Naive thymus-derived CD8-positive, alpha-beta T cell (primary cell): ENCODE results near the gene TSPAN14. TPM values are rescaled to one million over a fixed set of nuclear protein-coding genes. Genes with fewer than 3 reads are reported as not detected.

ENCODE experiments used
- ATAC-seq, 2 donors: fragments of 150-1000 bp; cut with Tn5 transposase in 1 of 2; sonication (Bioruptor Pico), chemical (Tn5 transposase) in 1 of 2; 1 replicate in 1 of 2; 2 replicates in 1 of 2; pipeline ENCODE4 v1.10.0; 2021; ENCODE audit warnings: mild to moderate bottlenecking in 2 of 2, moderate library complexity in 2 of 2
- POLR2A ChIA-PET: fragments of 350-600 bp; sonication (Branson Sonifier 250); formaldehyde crosslinking; loops from one replicate; lab custom pipeline; 2021; ENCODE audit warnings: antibody characterized with exemption; lab: Charles Lee
- DNase-seq, 10 donors: peaks; one replicate each; pipeline versions ENCODE4 v3.0.0 to v3.0.0-alpha.2; 2020 to 2022
- H3K27ac Mint-ChIP-seq, 10 donors: one replicate each; pipeline ENCODE4 v1.8.0; 2020 to 2022; ENCODE audit warnings: mild to moderate bottlenecking in 10 of 10, mixed read lengths in 10 of 10, moderate library complexity in 4 of 10, inconsistent platforms in 1 of 10
- H3K27me3 Mint-ChIP-seq, 5 donors: one replicate each; pipeline ENCODE4 v1.8.0; 2021 to 2022; ENCODE audit warnings: mixed read lengths in 5 of 5
- H3K36me3 Mint-ChIP-seq, 3 donors: one replicate each; pipeline ENCODE4 v1.8.0; 2020 to 2022; ENCODE audit warnings: mixed read lengths in 3 of 3, mild to moderate bottlenecking in 2 of 3, inconsistent platforms in 1 of 3
- H3K4me1 Mint-ChIP-seq, 4 donors: one replicate each; pipeline ENCODE4 v1.8.0; 2021 to 2022; ENCODE audit warnings: mixed read lengths in 4 of 4
- H3K4me3 Mint-ChIP-seq, 10 donors: one replicate each; pipeline ENCODE4 v1.8.0; 2020 to 2022; ENCODE audit warnings: mild to moderate bottlenecking in 10 of 10, mixed read lengths in 10 of 10, moderate library complexity in 6 of 10, inconsistent platforms in 1 of 10
- H3K9me3 Mint-ChIP-seq, 9 donors: one replicate each; pipeline ENCODE4 v1.8.0; 2020 to 2022; ENCODE audit warnings: mixed read lengths in 9 of 9, mild to moderate bottlenecking in 3 of 9, inconsistent platforms in 1 of 9, moderate library complexity in 1 of 9
- polyA plus RNA-seq, 3 donors: library from polyadenylated mRNA; unstranded; fragments of 300-500 nt; fragmentation: Illumina TruSeq; gene quantifications; one replicate each; pipeline ENCODE4 v1.2.3, GENCODE V29; 2021
- total RNA-seq, 8 experiments: library from RNA in 2 of 8; stranded (reverse) in 2 of 8; gene quantifications; one replicate each; pipeline ENCODE4 v1.2.3 and lab custom pipeline; 2021 to 2026

TSPAN14 gene
- total and polyA plus RNA-seq, 5 experiments from 2014 or later: 152 to 293 (median 163) TPM

DNA sequence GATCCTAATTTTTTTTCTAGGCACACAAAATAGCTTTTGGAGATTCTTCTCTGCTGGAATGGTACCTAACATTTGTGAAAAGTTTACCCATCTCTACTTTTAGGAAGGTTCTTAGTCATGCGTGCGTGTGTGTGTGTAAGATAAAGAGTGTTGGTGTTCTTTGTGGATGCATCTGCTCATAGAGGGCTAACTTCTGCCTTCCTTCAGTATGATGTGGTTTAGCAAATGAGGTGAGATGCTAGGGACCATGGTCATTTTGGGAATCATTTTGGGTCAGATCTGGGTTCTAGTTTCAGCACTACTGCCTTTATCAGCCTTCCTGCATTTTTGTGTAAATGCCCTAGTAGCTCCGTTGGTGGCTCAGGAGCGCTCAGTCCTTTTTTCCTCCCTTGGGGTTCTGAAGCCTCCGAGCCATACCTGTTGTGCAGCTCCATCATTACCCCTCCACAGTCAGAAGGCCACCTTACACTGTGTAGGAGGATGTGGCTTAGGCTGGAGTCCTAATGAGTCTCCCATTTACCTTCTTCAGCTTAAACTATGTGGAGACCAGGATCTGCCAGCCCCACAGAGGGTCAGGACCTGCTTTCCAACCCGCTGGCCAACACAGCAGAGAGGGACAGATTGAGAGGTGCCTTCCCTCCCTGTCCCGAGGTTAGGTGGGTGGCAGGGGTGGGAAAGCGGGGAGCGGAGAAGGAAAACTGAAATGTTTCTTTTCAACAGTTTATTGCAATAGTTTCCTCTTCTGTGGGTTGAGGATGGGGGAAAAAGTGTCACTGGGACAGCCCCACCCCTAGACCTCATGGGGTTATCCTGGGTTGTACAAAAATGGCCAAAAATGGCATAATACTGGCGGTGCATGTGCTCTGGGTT is 31.2 kb downstream of the TSPAN14 start:
- H3K27me3 Mint-ChIP-seq: no peaks in the 10 kb centered on the region
- peak in 1 of 10 donors; percentile 47 for DNase-seq
- peaks cover 56 to 98% (median 90%) of the 10 kb centered on the region in 4 donors for H3K4me1 Mint-ChIP-seq
- no peak for ATAC-seq
- H3K27ac Mint-ChIP-seq: peak overlapping the region; percentile 86 to 98 (median 95)
- peaks cover 8 to 49% (median 16%) of the 10 kb centered on the region in 3 donors for H3K36me3 Mint-ChIP-seq
- H3K4me3 Mint-ChIP-seq: peak overlapping the region; percentile 66 to 89 (median 74)
- H3K9me3 Mint-ChIP-seq: no peaks in the 10 kb centered on the region
- POLR2A ChIA-PET: interaction anchor here (2.4 to 13.9 kb wide), 3 partner anchors 15 to 41 kb away, joined by 9 to 643 read pairs (median 205); partner anchors contain the start of gene TSPAN14

GRCh38 chr10:80485946-80486764 is 32.0 kb downstream of the TSPAN14 start:
- DNase-seq (peak in 2 of 10 donors; percentile 24 to 49), ATAC-seq (peak; percentile 12 to 23)
- H3K36me3 Mint-ChIP-seq: peaks cover 11 to 50% (median 16%) of the 10 kb centered on the region in 3 donors
- no peaks in the 10 kb centered on the region for H3K27me3 Mint-ChIP-seq
- H3K27ac Mint-ChIP-seq: peak overlapping the region; percentile 86 to 98 (median 95)
- peak overlapping the region; percentile 66 to 89 (median 74) for H3K4me3 Mint-ChIP-seq
- POLR2A ChIA-PET: interaction anchor here (0.7 to 13.9 kb wide), 6 partner anchors 15 to 75 kb away, joined by 3 to 643 read pairs (median 12); partner anchors contain the start of gene TSPAN14
- H3K4me1 Mint-ChIP-seq: peaks cover 60 to 99% (median 90%) of the 10 kb centered on the region in 4 donors
- H3K9me3 Mint-ChIP-seq: no peaks in the 10 kb centered on the region

GRCh38 chr10:80486785-80487420 is 32.8 kb downstream of the TSPAN14 start:
- Mint-ChIP-seq H3K27ac (peak overlapping the region; percentile 86 to 98 (median 95)), H3K4me1 (peaks cover 62 to 99% (median 90%) of the 10 kb centered on the region in 4 donors), H3K36me3 (peaks cover 11 to 52% (median 19%) of the 10 kb centered on the region in 3 donors), H3K27me3 (no peaks in the 10 kb centered on the region), H3K9me3 (no peaks in the 10 kb centered on the region), H3K4me3 (peak overlapping the region; percentile 71 to 91 (median 80))
- no peak for ATAC-seq
- POLR2A ChIA-PET: interaction anchor here (0.7 to 13.9 kb wide), 8 partner anchors 14 to 299 kb away, joined by 3 to 643 read pairs (median 5); partner anchors contain the start of gene TSPAN14
- no peak for DNase-seq

- H3K27me3 Mint-ChIP-seq: no peaks in the 10 kb centered on the region
- H3K4me1 Mint-ChIP-seq: peaks cover 60 to 99% (median 91%) of the 10 kb centered on the region in 4 donors
- peak overlapping the region; percentile 83 to 98 (median 95) for H3K27ac Mint-ChIP-seq
- ATAC-seq (peak in 1 of 2 donors; percentile 2), DNase-seq (peak in 1 of 10 donors; percentile 22)
- H3K9me3 Mint-ChIP-seq: no peaks in the 10 kb centered on the region
- peak overlapping the region; percentile 71 to 91 (median 80) for H3K4me3 Mint-ChIP-seq
- POLR2A ChIA-PET: interaction anchor here (1.3 to 13.9 kb wide), 7 partner anchors 13 to 300 kb away, joined by 3 to 643 read pairs (median 5); partner anchors contain the start of gene TSPAN14
- H3K36me3 Mint-ChIP-seq: peaks cover 11 to 52% (median 23%) of the 10 kb centered on the region in 3 donors
Measured at GRCh38 chr10:80487421-80487785, 33.3 kb downstream of the TSPAN14 start.

- Mint-ChIP-seq H3K27me3 (no peaks in the 10 kb centered on the region), H3K27ac (peak overlapping the region; percentile 83 to 98 (median 95)), H3K4me3 (peak overlapping the region; percentile 71 to 91 (median 80)), H3K9me3 (no peaks in the 10 kb centered on the region), H3K36me3 (peaks cover 11 to 53% (median 27%) of the 10 kb centered on the region in 3 donors), H3K4me1 (peaks cover 60 to 98% (median 93%) of the 10 kb centered on the region in 4 donors)
- POLR2A ChIA-PET: interaction anchor here (1.3 to 13.9 kb wide), 6 partner anchors 13 to 300 kb away, joined by 5 to 643 read pairs (median 13); partner anchors contain the start of gene TSPAN14
- ATAC-seq (peak; percentile 72 to 79), DNase-seq (peak in 8 of 10 donors; percentile 42 to 80 (median 64))
Measured at GRCh38 chr10:80487791-80488538, 33.9 kb downstream of the TSPAN14 start.

- peak overlapping the region; percentile 83 to 98 (median 95) for H3K27ac Mint-ChIP-seq
- H3K9me3 Mint-ChIP-seq: no peaks in the 10 kb centered on the region
- no peak for DNase-seq
- peak overlapping the region; percentile 71 to 91 (median 80) for H3K4me3 Mint-ChIP-seq
- no peaks in the 10 kb centered on the region for H3K27me3 Mint-ChIP-seq
- ATAC-seq: no peak
- POLR2A ChIA-PET: interaction anchor here (1.5 to 13.9 kb wide), 5 partner anchors 12 to 301 kb away, joined by 5 to 643 read pairs (median 21); partner anchors contain the start of gene TSPAN14
- H3K36me3 Mint-ChIP-seq: peaks cover 11 to 55% (median 27%) of the 10 kb centered on the region in 3 donors
- H3K4me1 Mint-ChIP-seq: peaks cover 64 to 98% (median 96%) of the 10 kb centered on the region in 4 donors
Measured at GRCh38 chr10:80488539-80489066, 34.5 kb downstream of the TSPAN14 start.

- H3K27ac Mint-ChIP-seq: peak overlapping the region; percentile 83 to 98 (median 93)
- H3K9me3 Mint-ChIP-seq: no peaks in the 10 kb centered on the region
- no peak for ATAC-seq
- H3K4me1 Mint-ChIP-seq: peaks cover 66 to 100% (median 99%) of the 10 kb centered on the region in 4 donors
- no peak for DNase-seq
- peak overlapping the region in 9 of 10 donors; percentile 18 to 91 (median 72) for H3K4me3 Mint-ChIP-seq
- POLR2A ChIA-PET: interaction anchor here (9.3 to 13.9 kb wide), 2 partner anchors 11 to 24 kb away, joined by 205 to 643 read pairs; partner anchors contain the start of gene TSPAN14
- H3K27me3 Mint-ChIP-seq: no peaks in the 10 kb centered on the region
- H3K36me3 Mint-ChIP-seq: peaks cover 11 to 58% (median 28%) of the 10 kb centered on the region in 3 donors
Measured at GRCh38 chr10:80489371-80490112, 35.4 kb downstream of the TSPAN14 start.

GRCh38 chr10:80491251-80492102 is 37.4 kb downstream of the TSPAN14 start:
- peak overlapping the region; percentile 8 to 91 (median 30) for H3K4me3 Mint-ChIP-seq
- H3K27me3 Mint-ChIP-seq: no peaks in the 10 kb centered on the region

DNA sequence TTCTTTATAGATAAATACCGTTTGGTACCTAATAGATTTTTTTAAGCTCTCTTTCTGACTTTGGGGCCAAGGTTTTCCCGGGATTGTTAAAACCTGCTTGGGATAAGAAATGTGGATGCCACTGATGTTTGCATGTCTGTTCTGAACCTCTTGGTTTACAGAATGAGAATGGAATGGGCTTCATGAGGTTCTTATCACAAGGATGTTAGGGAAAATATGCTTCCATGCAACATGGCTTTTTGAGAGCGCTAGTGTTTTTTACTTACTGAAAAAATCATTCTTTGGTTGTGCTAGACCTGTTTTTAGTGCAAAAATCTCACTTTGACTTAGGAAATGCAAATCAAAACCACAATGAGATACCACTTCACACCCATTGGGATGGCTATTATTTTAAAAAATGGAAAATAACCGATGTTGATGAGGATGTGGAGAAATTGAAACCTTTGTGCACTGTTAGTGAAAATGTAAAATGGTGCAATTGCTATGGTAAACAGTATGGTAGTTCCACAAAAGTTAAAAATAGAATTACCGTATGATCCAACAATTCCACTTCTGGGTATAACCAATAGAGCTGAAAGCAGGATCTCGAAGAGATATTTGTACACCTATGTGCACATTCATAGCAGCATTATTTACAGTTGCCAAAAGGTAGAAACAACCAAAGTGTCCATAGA is 38.9 kb downstream of the TSPAN14 start:
- peak overlapping the region; percentile 37 to 98 (median 86) for H3K27ac Mint-ChIP-seq
- H3K4me1 Mint-ChIP-seq: peaks cover 53 to 98% (median 97%) of the 10 kb centered on the region in 4 donors
- peak overlapping the region; percentile 4 to 84 (median 68) for H3K4me3 Mint-ChIP-seq
- POLR2A ChIA-PET: interaction anchor here (0.9 to 13.9 kb wide), 3 partner anchors 10 to 28 kb away, joined by 3 to 643 read pairs (median 4); partner anchors contain the start of gene TSPAN14
- DNase-seq (no peak), ATAC-seq (no peak)
- H3K27me3 Mint-ChIP-seq: no peaks in the 10 kb centered on the region
- peaks cover 20 to 84% (median 46%) of the 10 kb centered on the region in 3 donors for H3K36me3 Mint-ChIP-seq
- H3K9me3 Mint-ChIP-seq: peaks cover 0 to 10% (median 2%) of the 10 kb centered on the region in 9 donors

More at GRCh38 chr10:80491251-80492102, 37.4 kb downstream of the TSPAN14 start:
- POLR2A ChIA-PET: interaction anchor here (0.8 to 13.9 kb wide), 4 partner anchors 9 to 47 kb away, joined by 3 to 643 read pairs (median 104); partner anchors contain the start of gene TSPAN14
- H3K9me3 Mint-ChIP-seq: peaks cover 0 to 3% (median 0%) of the 10 kb centered on the region in 9 donors
- H3K36me3 Mint-ChIP-seq: peaks cover 14 to 73% (median 40%) of the 10 kb centered on the region in 3 donors
- H3K4me1 Mint-ChIP-seq: peaks cover 55 to 98% (median 97%) of the 10 kb centered on the region in 4 donors
- ATAC-seq (no peak), DNase-seq (no peak)
- H3K27ac Mint-ChIP-seq: peak overlapping the region; percentile 53 to 98 (median 89)
